WTC11 (cell line): ENCODE data around the gene NSUN2. TPM values are rescaled to one million over a fixed set of nuclear protein-coding genes. Genes with fewer than 3 reads are reported as not detected.

Source experiments
- ATAC-seq: fragments of 200-7000 bp; cut with Tn5 transposase; 2 replicates; pipeline ENCODE4 v1.10.0; 2021; ENCODE audit warnings: mild to moderate bottlenecking, moderate library complexity
- CTCF ChIA-PET: fragments of 300-600 bp; sonication (Branson Sonifier 250); formaldehyde crosslinking; loops from one replicate; lab custom pipeline; 2021; ENCODE audit warnings: antibody characterized with exemption; lab: Charles Lee
- POLR2A ChIA-PET: fragments of 350-600 bp; sonication (Branson Sonifier 250); formaldehyde crosslinking; loops from one replicate; lab custom pipeline; 2021; ENCODE audit warnings: antibody characterized with exemption; lab: Charles Lee
- DNase-seq: peaks from one replicate; pipeline ENCODE4 v3.0.0; 2021; ENCODE audit warnings: low spot score
- H3K27ac Mint-ChIP-seq: 2 replicates; pipeline ENCODE4 v1.8.0; 2021; ENCODE audit warnings: mixed read lengths
- H3K27me3 Mint-ChIP-seq: 2 replicates; pipeline ENCODE4 v1.8.0; 2021; ENCODE audit warnings: low read depth, mild to moderate bottlenecking, moderate library complexity, mixed read lengths
- H3K36me3 Mint-ChIP-seq: 2 replicates; pipeline ENCODE4 v1.8.0; 2021; ENCODE audit warnings: mixed read lengths
- H3K4me1 Mint-ChIP-seq: 2 replicates; pipeline ENCODE4 v1.8.0; 2022; ENCODE audit warnings: mixed read lengths
- H3K4me3 Mint-ChIP-seq: 2 replicates; pipeline ENCODE4 v1.8.0; 2021; ENCODE audit warnings: mild to moderate bottlenecking, moderate library complexity, mixed read lengths
- H3K9me3 Mint-ChIP-seq: 2 replicates; pipeline ENCODE4 v1.8.0; 2021; ENCODE audit warnings: mixed read lengths
- CDX4 ChIP-seq: fragments of 250-450 bp; sonication (Bioruptor Pico); IDR thresholded peaks from 2 replicates; pipeline ENCODE4 v1.9.0; 2021; ENCODE audit warnings: moderate library complexity, mild to moderate bottlenecking, inconsistent platforms, borderline replicate concordance
- CREM ChIP-seq: sonication (generic); formaldehyde crosslinking; IDR thresholded peaks from 2 replicates; pipeline ENCODE4 v1.8.1; 2022; ENCODE audit warnings: mild to moderate bottlenecking, missing genetic modification reagents, moderate library complexity
- ELF4 ChIP-seq: sonication (generic); formaldehyde crosslinking; IDR thresholded peaks from 2 replicates; pipeline ENCODE4 v1.8.1; 2022; ENCODE audit warnings: low read depth, mild to moderate bottlenecking, moderate library complexity, missing genetic modification reagents
- GTF2I ChIP-seq: fragments of 250-450 bp; sonication (Bioruptor Pico); conservative IDR thresholded peaks from 2 replicates; pipeline ENCODE4 v1.4.0; 2021; ENCODE audit warnings: mild to moderate bottlenecking
- HMGA2 ChIP-seq: fragments of 250-450 bp; sonication (Bioruptor Pico); IDR thresholded peaks from 2 replicates; pipeline ENCODE4 v1.4.0; 2021; ENCODE audit warnings: mild to moderate bottlenecking, moderate library complexity
- HMGXB4 ChIP-seq: sonication (generic); formaldehyde crosslinking; IDR thresholded peaks from 2 replicates; pipeline ENCODE4 v1.8.1; 2023; ENCODE audit warnings: mild to moderate bottlenecking, moderate library complexity, missing genetic modification reagents
- NR3C1 ChIP-seq: sonication (generic); formaldehyde crosslinking; conservative IDR thresholded peaks from 2 replicates; pipeline ENCODE4 v1.8.1; 2023; ENCODE audit warnings: low read depth, mild to moderate bottlenecking, missing genetic modification reagents
- PRRX2 ChIP-seq: fragments of 250-450 bp; sonication (Bioruptor Pico); IDR thresholded peaks from 2 replicates; pipeline ENCODE4 v1.8.0; 2021; ENCODE audit warnings: mild to moderate bottlenecking
- RORB ChIP-seq: fragments of 250-450 bp; sonication (Bioruptor Pico); IDR thresholded peaks from 2 replicates; pipeline ENCODE4 v1.9.0; 2021; ENCODE audit warnings: mild to moderate bottlenecking
- ZBTB21 ChIP-seq: sonication (generic); formaldehyde crosslinking; IDR thresholded peaks from 2 replicates; pipeline ENCODE4 v1.8.1; 2023; ENCODE audit warnings: mild to moderate bottlenecking, missing genetic modification reagents, borderline replicate concordance
- ZNF138 ChIP-seq: sonication (generic); formaldehyde crosslinking; conservative IDR thresholded peaks from 2 replicates; pipeline ENCODE4 v1.8.1; 2022; ENCODE audit warnings: mild to moderate bottlenecking, moderate library complexity, missing genetic modification reagents
- ZNF219 ChIP-seq: sonication (generic); formaldehyde crosslinking; IDR thresholded peaks from 2 replicates; pipeline ENCODE4 v1.8.0; 2023; ENCODE audit warnings: missing genetic modification reagents, mild to moderate bottlenecking, borderline replicate concordance
- ZNF317 ChIP-seq: sonication (generic); formaldehyde crosslinking; IDR thresholded peaks from 2 replicates; pipeline ENCODE4 v1.8.1; 2023; ENCODE audit warnings: low read depth, mild to moderate bottlenecking, moderate library complexity, missing genetic modification reagents, borderline replicate concordance
- ZNF396 ChIP-seq: fragments of 250-450 bp; sonication (Bioruptor Pico); IDR thresholded peaks from 2 replicates; pipeline ENCODE4 v1.8.0; 2021; ENCODE audit warnings: mild to moderate bottlenecking, moderate library complexity, borderline replicate concordance
- ZNF423 ChIP-seq: fragments of 250-450 bp; sonication (Bioruptor Pico); IDR thresholded peaks from 2 replicates; pipeline ENCODE4 v2.1.2; 2022; ENCODE audit warnings: mild to moderate bottlenecking, moderate library complexity
- total RNA-seq: library from RNA; stranded (reverse); gene quantifications from 3 replicates; pipeline ENCODE4 v1.2.3, GENCODE V29; 2021
- TF ChIP-seq, protein P1 (sequence below): sonication (generic); formaldehyde crosslinking; IDR thresholded peaks from 2 replicates; pipeline ENCODE4 v1.8.1; 2022; ENCODE audit warnings: missing genetic modification reagents, borderline replicate concordance
- TF ChIP-seq, protein P2 (sequence below): sonication (generic); formaldehyde crosslinking; IDR thresholded peaks from 2 replicates; pipeline ENCODE4 v1.8.1; 2022; ENCODE audit warnings: low read depth, missing genetic modification reagents, borderline replicate concordance
- TF ChIP-seq, protein P3 (sequence below): fragments of 250-450 bp; sonication (Bioruptor Pico); IDR thresholded peaks from 2 replicates; pipeline ENCODE4 v2.1.2; 2022; ENCODE audit warnings: mild to moderate bottlenecking, moderate library complexity
- TF ChIP-seq, protein P4 (sequence below): sonication (generic); formaldehyde crosslinking; IDR thresholded peaks from 2 replicates; pipeline ENCODE4 v1.8.0; 2022; ENCODE audit warnings: mild to moderate bottlenecking, missing genetic modification reagents
- TF ChIP-seq, protein P5 (sequence below): sonication (generic); formaldehyde crosslinking; IDR thresholded peaks from 2 replicates; pipeline ENCODE4 v1.8.1; 2022; ENCODE audit warnings: mild to moderate bottlenecking, moderate library complexity, missing genetic modification reagents

Gene NSUN2
- total RNA-seq, 1 experiment from 2014 or later = 88.4 TPM

DNA sequence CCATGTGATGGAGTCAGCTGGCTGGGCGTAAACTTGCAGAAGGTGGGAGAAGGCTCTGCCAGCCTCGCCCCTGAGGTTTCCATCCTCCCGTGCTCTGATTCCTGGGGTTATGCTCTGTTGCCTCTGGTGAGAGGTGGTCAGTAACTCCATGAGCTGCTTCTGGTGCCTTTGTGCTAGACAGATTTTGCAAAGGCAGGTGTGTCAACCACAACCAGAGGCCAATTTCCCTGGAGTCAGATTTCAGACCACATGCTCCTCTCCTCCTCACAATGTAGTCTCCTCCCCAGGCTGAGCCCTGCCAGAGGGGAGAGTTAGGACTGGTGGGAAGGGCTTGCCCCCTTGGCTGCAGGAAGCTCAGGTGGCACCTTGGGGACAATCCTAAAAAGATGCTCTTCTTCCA lies 41.6 kb upstream of the NSUN2 start:
- no peak overlapping the region for H3K4me3 Mint-ChIP-seq
- POLR2A ChIA-PET = no interaction called here
- H3K27ac Mint-ChIP-seq = no peak overlapping the region
- peaks cover 2% of the 10 kb centered on the region for H3K27me3 Mint-ChIP-seq
- peaks cover 43% of the 10 kb centered on the region for H3K9me3 Mint-ChIP-seq
- DNase-seq = no peak
- ATAC-seq = no peak
- no peak for TF ChIP-seq RORB
- TF ChIP-seq GTF2I (CRISPR knock-in tag) = no peak
- TF ChIP-seq ZBTB21 (CRISPR knock-in tag) = no peak
- TF ChIP-seq, protein P1, sequence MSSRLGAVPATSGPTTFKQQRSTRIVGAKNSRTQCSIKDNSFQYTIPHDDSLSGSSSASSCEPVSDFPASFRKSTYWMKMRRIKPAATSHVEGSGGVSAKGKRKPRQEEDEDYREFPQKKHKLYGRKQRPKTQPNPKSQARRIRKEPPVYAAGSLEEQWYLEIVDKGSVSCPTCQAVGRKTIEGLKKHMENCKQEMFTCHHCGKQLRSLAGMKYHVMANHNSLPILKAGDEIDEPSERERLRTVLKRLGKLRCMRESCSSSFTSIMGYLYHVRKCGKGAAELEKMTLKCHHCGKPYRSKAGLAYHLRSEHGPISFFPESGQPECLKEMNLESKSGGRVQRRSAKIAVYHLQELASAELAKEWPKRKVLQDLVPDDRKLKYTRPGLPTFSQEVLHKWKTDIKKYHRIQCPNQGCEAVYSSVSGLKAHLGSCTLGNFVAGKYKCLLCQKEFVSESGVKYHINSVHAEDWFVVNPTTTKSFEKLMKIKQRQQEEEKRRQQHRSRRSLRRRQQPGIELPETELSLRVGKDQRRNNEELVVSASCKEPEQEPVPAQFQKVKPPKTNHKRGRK (CRISPR knock-in tag) = no peak
- no peak for TF ChIP-seq NR3C1 (CRISPR knock-in tag)
- TF ChIP-seq, protein P2, sequence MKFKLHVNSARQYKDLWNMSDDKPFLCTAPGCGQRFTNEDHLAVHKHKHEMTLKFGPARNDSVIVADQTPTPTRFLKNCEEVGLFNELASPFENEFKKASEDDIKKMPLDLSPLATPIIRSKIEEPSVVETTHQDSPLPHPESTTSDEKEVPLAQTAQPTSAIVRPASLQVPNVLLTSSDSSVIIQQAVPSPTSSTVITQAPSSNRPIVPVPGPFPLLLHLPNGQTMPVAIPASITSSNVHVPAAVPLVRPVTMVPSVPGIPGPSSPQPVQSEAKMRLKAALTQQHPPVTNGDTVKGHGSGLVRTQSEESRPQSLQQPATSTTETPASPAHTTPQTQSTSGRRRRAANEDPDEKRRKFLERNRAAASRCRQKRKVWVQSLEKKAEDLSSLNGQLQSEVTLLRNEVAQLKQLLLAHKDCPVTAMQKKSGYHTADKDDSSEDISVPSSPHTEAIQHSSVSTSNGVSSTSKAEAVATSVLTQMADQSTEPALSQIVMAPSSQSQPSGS (CRISPR knock-in tag) = no peak
- TF ChIP-seq, protein P3, sequence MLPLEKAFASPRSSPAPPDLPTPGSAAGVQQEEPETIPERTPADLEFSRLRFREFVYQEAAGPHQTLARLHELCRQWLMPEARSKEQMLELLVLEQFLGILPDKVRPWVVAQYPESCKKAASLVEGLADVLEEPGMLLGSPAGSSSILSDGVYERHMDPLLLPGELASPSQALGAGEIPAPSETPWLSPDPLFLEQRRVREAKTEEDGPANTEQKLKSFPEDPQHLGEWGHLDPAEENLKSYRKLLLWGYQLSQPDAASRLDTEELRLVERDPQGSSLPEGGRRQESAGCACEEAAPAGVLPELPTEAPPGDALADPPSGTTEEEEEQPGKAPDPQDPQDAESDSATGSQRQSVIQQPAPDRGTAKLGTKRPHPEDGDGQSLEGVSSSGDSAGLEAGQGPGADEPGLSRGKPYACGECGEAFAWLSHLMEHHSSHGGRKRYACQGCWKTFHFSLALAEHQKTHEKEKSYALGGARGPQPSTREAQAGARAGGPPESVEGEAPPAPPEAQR = no peak
- no peak for TF ChIP-seq ZNF423
- CTCF ChIA-PET = no interaction called here
- no peaks in the 10 kb centered on the region for H3K4me1 Mint-ChIP-seq
- H3K36me3 Mint-ChIP-seq = peaks cover 53% of the 10 kb centered on the region

DNA sequence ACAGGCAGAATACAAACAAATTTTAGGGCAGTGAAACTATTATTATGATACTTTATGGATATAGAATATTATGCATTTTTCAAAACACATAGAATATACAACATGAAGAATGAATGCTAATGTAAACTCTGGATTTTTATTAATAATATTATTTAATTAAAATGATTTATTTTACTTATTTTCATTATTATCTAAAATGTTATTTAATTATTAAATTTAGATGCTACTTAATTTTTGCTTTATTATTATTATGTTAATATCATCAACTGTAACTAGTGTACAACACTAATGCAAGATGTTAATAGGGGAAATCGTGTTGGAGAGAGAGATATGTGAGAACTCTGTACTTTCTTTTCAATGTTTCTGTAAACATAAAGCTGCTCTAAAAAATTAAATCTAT lies 41.1 kb upstream of the NSUN2 start:
- Mint-ChIP-seq H3K4me3 (no peak overlapping the region), H3K36me3 (peaks cover 53% of the 10 kb centered on the region), H3K27ac (no peak overlapping the region), H3K9me3 (peaks cover 43% of the 10 kb centered on the region), H3K27me3 (peaks cover 2% of the 10 kb centered on the region), H3K4me1 (peaks cover under 1% of the 10 kb centered on the region; the same call in 1 of the 2 replicates)
- DNase-seq = no peak
- TF ChIP-seq PRRX2 = no peak
- TF ChIP-seq HMGA2 = peak; percentile 93
- POLR2A ChIA-PET = no interaction called here
- CTCF ChIA-PET = no interaction called here
- no peak for ATAC-seq

GRCh38 chr5:6673031-6673430 lies 40.2 kb upstream of the NSUN2 start:
- ATAC-seq (no peak), DNase-seq (no peak)
- peaks cover 2% of the 10 kb centered on the region for H3K27me3 Mint-ChIP-seq
- peaks cover 43% of the 10 kb centered on the region for H3K9me3 Mint-ChIP-seq
- ChIA-PET POLR2A (no interaction called here), CTCF (no interaction called here)
- peaks cover 10% of the 10 kb centered on the region for H3K4me1 Mint-ChIP-seq
- peaks cover 53% of the 10 kb centered on the region for H3K36me3 Mint-ChIP-seq
- no peak overlapping the region for H3K4me3 Mint-ChIP-seq
- H3K27ac Mint-ChIP-seq = no peak overlapping the region
- TF ChIP-seq, protein P4, sequence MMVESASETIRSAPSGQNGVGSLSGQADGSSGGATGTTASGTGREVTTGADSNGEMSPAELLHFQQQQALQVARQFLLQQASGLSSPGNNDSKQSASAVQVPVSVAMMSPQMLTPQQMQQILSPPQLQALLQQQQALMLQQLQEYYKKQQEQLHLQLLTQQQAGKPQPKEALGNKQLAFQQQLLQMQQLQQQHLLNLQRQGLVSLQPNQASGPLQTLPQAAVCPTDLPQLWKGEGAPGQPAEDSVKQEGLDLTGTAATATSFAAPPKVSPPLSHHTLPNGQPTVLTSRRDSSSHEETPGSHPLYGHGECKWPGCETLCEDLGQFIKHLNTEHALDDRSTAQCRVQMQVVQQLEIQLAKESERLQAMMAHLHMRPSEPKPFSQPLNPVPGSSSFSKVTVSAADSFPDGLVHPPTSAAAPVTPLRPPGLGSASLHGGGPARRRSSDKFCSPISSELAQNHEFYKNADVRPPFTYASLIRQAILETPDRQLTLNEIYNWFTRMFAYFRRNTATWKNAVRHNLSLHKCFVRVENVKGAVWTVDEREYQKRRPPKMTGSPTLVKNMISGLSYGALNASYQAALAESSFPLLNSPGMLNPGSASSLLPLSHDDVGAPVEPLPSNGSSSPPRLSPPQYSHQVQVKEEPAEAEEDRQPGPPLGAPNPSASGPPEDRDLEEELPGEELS (CRISPR knock-in tag) = no peak
- TF ChIP-seq ZNF317 = no peak
- no peak for TF ChIP-seq HMGXB4
- TF ChIP-seq, protein P2 (CRISPR knock-in tag) = no peak
- TF ChIP-seq ZNF396 (CRISPR knock-in tag) = no peak
- no peak for TF ChIP-seq CDX4 (CRISPR knock-in tag)
- TF ChIP-seq CREM (CRISPR knock-in tag) = no peak
- TF ChIP-seq, protein P5, sequence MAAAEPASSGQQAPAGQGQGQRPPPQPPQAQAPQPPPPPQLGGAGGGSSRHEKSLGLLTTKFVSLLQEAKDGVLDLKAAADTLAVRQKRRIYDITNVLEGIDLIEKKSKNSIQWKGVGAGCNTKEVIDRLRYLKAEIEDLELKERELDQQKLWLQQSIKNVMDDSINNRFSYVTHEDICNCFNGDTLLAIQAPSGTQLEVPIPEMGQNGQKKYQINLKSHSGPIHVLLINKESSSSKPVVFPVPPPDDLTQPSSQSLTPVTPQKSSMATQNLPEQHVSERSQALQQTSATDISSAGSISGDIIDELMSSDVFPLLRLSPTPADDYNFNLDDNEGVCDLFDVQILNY (CRISPR knock-in tag) = no peak
- TF ChIP-seq ELF4 (CRISPR knock-in tag) = no peak
- TF ChIP-seq ZNF138 (CRISPR knock-in tag) = no peak
- TF ChIP-seq ZNF219 (CRISPR knock-in tag) = no peak
